NCI-H187 (cell line): ENCODE measurements around the gene CRTC2.

Experiments
- DNase-seq, 2 experiments: peaks; one replicate each; lab custom pipeline; 2025; lab: John Stamatoyannopoulos, UW

Gene CRTC2

GRCh38 chr1:153946622-153947241 lies 11.7 kb downstream of the CRTC2 start, which contains the start of gene DENND4B:
DENND4B (minus strand) TSS chr1:153946718; CDS start chr1:153944374, 2,344 bp downstream.
- DNase-seq: peak; percentile 72 to 84

GRCh38 chr1:153945795-153946621 lies 12.4 kb downstream of the CRTC2 start:
- DNase-seq: peak in 1 of 2 experiments; percentile 45

GRCh38 chr1:153945131-153945794 lies 13.1 kb downstream of the CRTC2 start:
- no peak for DNase-seq

- DNase-seq: no peak
Measured at GRCh38 chr1:153944827-153945117, 13.6 kb downstream of the CRTC2 start.

- DNase-seq: no peak
Measured at GRCh38 chr1:153944005-153944826, 14.2 kb downstream of the CRTC2 start.

GRCh38 chr1:153942766-153943549 lies 15.5 kb downstream of the CRTC2 start:
- no peak for DNase-seq

- DNase-seq: no peak
Measured at GRCh38 chr1:153941826-153942725, 16.3 kb downstream of the CRTC2 start.

GRCh38 chr1:153940756-153941155 lies 17.7 kb downstream of the CRTC2 start:
- no peak for DNase-seq

GRCh38 chr1:153939476-153939875 lies 18.9 kb downstream of the CRTC2 start:
- no peak for DNase-seq

GRCh38 chr1:153938996-153939395 lies 19.4 kb downstream of the CRTC2 start:
- no peak for DNase-seq

- no peak for DNase-seq
Measured at GRCh38 chr1:153937331-153937730, 21.1 kb downstream of the CRTC2 start.

- no peak for DNase-seq
Measured at GRCh38 chr1:153936011-153936802, 22.2 kb downstream of the CRTC2 start.

GRCh38 chr1:153934746-153935145 lies 23.7 kb downstream of the CRTC2 start:
- no peak for DNase-seq

- no peak for DNase-seq
Measured at GRCh38 chr1:153933955-153934354, 24.5 kb downstream of the CRTC2 start.

GRCh38 chr1:153933430-153933829 lies 25.0 kb downstream of the CRTC2 start:
- no peak for DNase-seq

- DNase-seq: no peak
Measured at GRCh38 chr1:153932156-153933131, 26.0 kb downstream of the CRTC2 start.

- DNase-seq: no peak
Measured at GRCh38 chr1:153929981-153930948, 28.1 kb downstream of the CRTC2 start.
